PC-3 (cell line): ENCODE data around the gene PITX1. TPM values are rescaled to one million over a fixed set of nuclear protein-coding genes. Genes with fewer than 3 reads are reported as not detected.
"Not testable (repeated sequence)": the region's sequence is repeated elsewhere in the genome, so short reads cannot be mapped to it uniquely, and the experiment has no call there.

Experiments used
- ATAC-seq: fragments of 200-7000 bp; cut with Tn5 transposase; 2 replicates; pipeline ENCODE4 v1.9.1; 2020; ENCODE audit warnings: mild to moderate bottlenecking, moderate library complexity
- BruUV-seq: library from RNA; stranded (reverse); fragments of 400-500 nt; replicated peaks from 2 replicates; lab custom pipeline; 2021; lab: Mats Ljungman, UMichigan
- CTCF ChIA-PET: fragments of 300-600 bp; sonication (Branson Sonifier 250); formaldehyde crosslinking; loops from one replicate; lab custom pipeline; 2022; ENCODE audit warnings: antibody characterized with exemption; lab: Charles Lee
- POLR2A ChIA-PET: fragments of 300-600 bp; sonication (Branson Sonifier 250); formaldehyde crosslinking; loops from one replicate; lab custom pipeline; 2022; ENCODE audit warnings: antibody characterized with exemption; ENCODE audit not compliant: unreplicated experiment; lab: Charles Lee
- DNase-seq: peaks from one replicate; pipeline ENCODE4 v3.0.0-alpha.2; 2015
- H2AFZ ChIP-seq: fragments of 300-600 bp; sonication (generic); 2 replicates; pipeline ENCODE4 v1.6.0; 2016; ENCODE audit warnings: antibody characterized with exemption, low read length
- H3F3A ChIP-seq: fragments of 300-600 bp; sonication (generic); one replicate; pipeline ENCODE4 v1.6.0; 2017; ENCODE audit warnings: antibody characterized with exemption, low read length, control low read depth, mild to moderate bottlenecking; ENCODE audit not compliant: unreplicated experiment
- H3K27ac ChIP-seq: fragments of 300-600 bp; sonication (generic); 2 replicates; pipeline ENCODE4 v1.5.1; 2016; ENCODE audit warnings: mild to moderate bottlenecking, low read length
- H3K27me3 ChIP-seq: fragments of 300-600 bp; sonication (generic); 2 replicates; pipeline ENCODE4 v1.6.1; 2016; ENCODE audit warnings: low read length, mixed read lengths
- H3K36me3 ChIP-seq: fragments of 300-600 bp; sonication (generic); 2 replicates; pipeline ENCODE4 v1.6.1; 2016; ENCODE audit warnings: low read depth, mixed run types, low read length, mixed read lengths
- H3K4me1 ChIP-seq: fragments of 300-600 bp; sonication (generic); 2 replicates; pipeline ENCODE4 v1.5.1; 2016; ENCODE audit warnings: low read length; ENCODE audit not compliant: insufficient read depth
- H3K4me2 ChIP-seq: fragments of 300-600 bp; sonication (generic); 2 replicates; pipeline ENCODE4 v1.6.0; 2016; ENCODE audit warnings: low read length
- H3K4me3 ChIP-seq: fragments of 300-600 bp; sonication (generic); 2 replicates; pipeline ENCODE4 v1.5.1; 2016; ENCODE audit warnings: mild to moderate bottlenecking, low read length, mixed read lengths
- H3K79me2 ChIP-seq: fragments of 300-600 bp; sonication (generic); 2 replicates; pipeline ENCODE4 v1.6.1; 2017; ENCODE audit warnings: low read length, mixed read lengths
- H3K9ac ChIP-seq: fragments of 300-600 bp; sonication (generic); 2 replicates; pipeline ENCODE4 v1.6.0; 2016; ENCODE audit warnings: mild to moderate bottlenecking, low read length
- H3K9me2 ChIP-seq: fragments of 300-600 bp; sonication (generic); replicated peaks from 2 replicates; pipeline ENCODE4 v1.6.1; 2016; ENCODE audit warnings: mixed run types, low read length, mixed read lengths
- H3K9me3 ChIP-seq: fragments of 300-600 bp; sonication (generic); 2 replicates; pipeline ENCODE4 v1.6.1; 2016; ENCODE audit warnings: low read length, mixed read lengths
- H4K20me1 ChIP-seq: fragments of 300-600 bp; sonication (generic); 2 replicates; pipeline ENCODE4 v1.6.1; 2016; ENCODE audit warnings: low read length, mixed read lengths
- CTCF ChIP-seq: fragments of 300-600 bp; sonication (generic); conservative IDR thresholded peaks from 2 replicates; pipeline ENCODE4 v1.5.1; 2017; ENCODE audit warnings: antibody characterized with exemption, low read depth, mild to moderate bottlenecking, low read length
- EZH2 ChIP-seq: fragments of 300-600 bp; sonication (generic); IDR thresholded peaks from one replicate; pipeline ENCODE4 v1.6.1; 2017; ENCODE audit warnings: antibody characterized with exemption, mild to moderate bottlenecking, low read length; ENCODE audit not compliant: unreplicated experiment
- EZH2phosphoT487 ChIP-seq: fragments of 300-600 bp; sonication (generic); IDR thresholded peaks from 2 replicates; pipeline ENCODE4 v1.6.1; 2018; ENCODE audit warnings: mild to moderate bottlenecking, antibody characterized with exemption, low read length, borderline replicate concordance
- intact Hi-C: fragments of 100-400 bp; cut with micrococcal nuclease; formaldehyde crosslinking; loops from 2 replicates; pipeline ENCODE4 v1.9.0; 2023
- total RNA-seq: library from RNA; depleted of rRNA; stranded (reverse); fragments of >200 nt; gene quantifications from 2 replicates; pipeline ENCODE4 v1.2.3, GENCODE V29; 2014

The PITX1 gene
- total RNA-seq, 1 experiment from 2014 or later: 40.8 TPM

- BruUV-seq: no TSS peak
- intact Hi-C loops: no loop called here
- H3K4me2 ChIP-seq: no peak overlapping the region
- ChIA-PET POLR2A (no interaction called here), CTCF (no interaction called here)
- H3K9me3 ChIP-seq: no peaks in the 10 kb centered on the region
- H3K9me2 ChIP-seq: no peaks in the 10 kb centered on the region
- no peaks in the 10 kb centered on the region for H3F3A ChIP-seq
- H3K79me2 ChIP-seq: no peaks in the 10 kb centered on the region
- no peak overlapping the region for H3K9ac ChIP-seq
- no peak overlapping the region for H3K27ac ChIP-seq
- ATAC-seq: no peak
- no peak overlapping the region for H2AFZ ChIP-seq
- no peak for DNase-seq
- no peaks in the 10 kb centered on the region for H3K36me3 ChIP-seq
- no peak overlapping the region for H3K4me3 ChIP-seq
- no peaks in the 10 kb centered on the region for H3K4me1 ChIP-seq
- no peaks in the 10 kb centered on the region for H3K27me3 ChIP-seq
- no peaks in the 10 kb centered on the region for H4K20me1 ChIP-seq
- TF ChIP-seq EZH2phosphoT487: no peak
- TF ChIP-seq EZH2: no peak
- TF ChIP-seq CTCF: no peak
These were observed 29.0 kb downstream of the PITX1 start for GRCh38 chr5:135005076-135005475.

DNA sequence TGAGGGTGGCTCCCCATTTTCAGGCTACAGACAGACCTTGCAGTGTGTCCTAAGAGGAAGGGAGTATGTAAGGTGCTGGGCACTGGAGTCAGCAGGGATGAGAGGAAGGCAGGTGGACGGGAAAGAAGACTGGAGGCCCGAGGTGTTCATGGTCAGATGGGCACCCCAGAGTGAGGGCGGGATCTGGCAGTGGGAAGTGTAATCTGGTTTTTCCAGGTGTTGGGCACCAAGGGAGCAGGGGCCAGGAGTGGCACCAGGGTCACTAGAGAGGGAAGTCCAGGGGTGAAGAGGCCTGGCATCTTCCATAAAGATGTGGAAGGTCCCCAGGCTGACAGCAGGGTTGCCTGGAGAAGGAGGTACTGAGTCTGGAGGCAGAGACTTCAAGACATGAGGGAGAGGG, 29.7 kb downstream of the PITX1 start:
- Histone ChIP-seq H3K4me3 (no peak overlapping the region), H3K36me3 (no peaks in the 10 kb centered on the region), H3K27me3 (no peaks in the 10 kb centered on the region), H3K4me2 (no peak overlapping the region), H4K20me1 (no peaks in the 10 kb centered on the region), H2AFZ (no peak overlapping the region), H3F3A (no peaks in the 10 kb centered on the region), H3K79me2 (no peaks in the 10 kb centered on the region), H3K4me1 (no peaks in the 10 kb centered on the region), H3K9me2 (no peaks in the 10 kb centered on the region), H3K9me3 (no peaks in the 10 kb centered on the region), H3K9ac (no peak overlapping the region), H3K27ac (no peak overlapping the region)
- no peak for ATAC-seq
- DNase-seq: no peak
- POLR2A ChIA-PET: no interaction called here
- TF ChIP-seq CTCF: no peak
- no peak for TF ChIP-seq EZH2phosphoT487
- TF ChIP-seq EZH2: no peak
- no TSS peak for BruUV-seq
- CTCF ChIA-PET: no interaction called here
- intact Hi-C loops: no loop called here

- not testable (repeated sequence) for BruUV-seq
These were observed 36.0 kb downstream of the PITX1 start for GRCh38 chr5:134998068-134998467.

More at GRCh38 chr5:134998068-134998467, 36.0 kb downstream of the PITX1 start:
- POLR2A ChIA-PET, H3K4me2 ChIP-seq, H3K27me3 ChIP-seq, H3K9me3 ChIP-seq, H4K20me1 ChIP-seq, CTCF ChIA-PET, H3K27ac ChIP-seq, H3K4me3 ChIP-seq, H3K4me1 ChIP-seq, H3K79me2 ChIP-seq, DNase-seq, H3K9me2 ChIP-seq, H3K36me3 ChIP-seq, H3K9ac ChIP-seq, ATAC-seq, H3F3A ChIP-seq, H2AFZ ChIP-seq, intact Hi-C loops: not testable (repeated sequence)
